GM12878 (cell line): ENCODE measurements around the gene MAGI3. TPM values are rescaled to one million over a fixed set of nuclear protein-coding genes. Genes with fewer than 3 reads are reported as not detected.

ENCODE experiments used
- ATAC-seq: fragments of 200-7000 bp; cut with Tn5 transposase; 3 replicates; pipeline ENCODE4 v1.9.1; 2020; ENCODE audit warnings: mild to moderate bottlenecking, moderate library complexity
- BruUV-seq: library from RNA; stranded (reverse); fragments of 400-500 nt; replicated peaks from 2 replicates; lab custom pipeline; 2021; lab: Mats Ljungman, UMichigan
- CTCF ChIA-PET: fragments of 300-600 bp; sonication (Branson Sonifier 250); formaldehyde crosslinking; extraction: SDS; loops from one replicate; lab custom pipeline; 2021; ENCODE audit warnings: inconsistent platforms; lab: Yijun Ruan, JAX
- POLR2A ChIA-PET: fragments of 350-600 bp; formaldehyde crosslinking; extraction: SDS; loops from one replicate; lab custom pipeline; 2021; ENCODE audit warnings: inconsistent platforms; lab: Charles Lee
- RAD21 ChIA-PET: fragments of 300-600 bp; sonication (Branson Sonifier 250); formaldehyde crosslinking; loops from one replicate; lab custom pipeline; 2023; ENCODE audit warnings: antibody characterized with exemption; ENCODE audit not compliant: unreplicated experiment; lab: Charles Lee
- SMC1A ChIA-PET: fragments of 300-600 bp; sonication (Branson Sonifier 250); formaldehyde crosslinking; loops from one replicate; lab custom pipeline; 2023; ENCODE audit not compliant: unreplicated experiment, uncharacterized antibody; lab: Charles Lee
- DNase-seq: peaks from one replicate; pipeline ENCODE4 v3.0.0-alpha.2; 2011; ENCODE audit warnings: low read depth, low spot score
- FAIRE-seq: peaks from 3 replicates; lab custom pipeline; 2011; peaks lifted over from hg19 to GRCh38; lab: Jason Lieb, UNC
- H2AFZ ChIP-seq: 2 replicates; pipeline ENCODE4 v1.6.0; 2011; ENCODE audit warnings: low read depth, low read length, control low read depth; ENCODE audit not compliant: control insufficient read depth
- H3K27ac ChIP-seq: 2 replicates; pipeline ENCODE4 v1.5.1; 2011; ENCODE audit warnings: control low read depth; ENCODE audit not compliant: control insufficient read depth, insufficient read depth
- H3K27me3 ChIP-seq, 2 experiments: replicated peaks in 1 of 2; 2 replicates each; pipeline versions ENCODE4 v1.6.0 to v1.6.1; 2011; ENCODE audit warnings: low read length in 1 of 2; ENCODE audit not compliant: control insufficient read depth in 2 of 2, insufficient read depth in 2 of 2
- H3K36me3 ChIP-seq, 2 experiments: 2 replicates each; pipeline ENCODE4 v1.5.1; 2011; ENCODE audit warnings: low read length in 1 of 2; ENCODE audit not compliant: control insufficient read depth in 2 of 2, insufficient read depth in 2 of 2
- H3K4me1 ChIP-seq: 2 replicates; pipeline ENCODE4 v1.6.1; 2011; ENCODE audit warnings: mild to moderate bottlenecking, low read length, moderate library complexity, mixed read lengths; ENCODE audit not compliant: control insufficient read depth, insufficient read depth
- H3K4me2 ChIP-seq: 2 replicates; pipeline ENCODE4 v1.6.0; 2011; ENCODE audit warnings: control low read depth; ENCODE audit not compliant: control insufficient read depth, insufficient read depth
- H3K4me3 ChIP-seq: fragments of 200-600 bp; sonication (generic); 2 replicates; pipeline ENCODE4 v1.5.1; 2016
- H3K79me2 ChIP-seq: 2 replicates; pipeline ENCODE4 v1.6.0; 2011; ENCODE audit warnings: low read length; ENCODE audit not compliant: control insufficient read depth, insufficient read depth
- H3K9ac ChIP-seq: 2 replicates; pipeline ENCODE4 v1.8.0; 2011; ENCODE audit warnings: low read length, control low read depth, mixed read lengths; ENCODE audit not compliant: control insufficient read depth, insufficient read depth
- H3K9me3 ChIP-seq: replicated peaks from 3 replicates; pipeline ENCODE4 v1.5.1; 2011; ENCODE audit warnings: mild to moderate bottlenecking, low read length; ENCODE audit not compliant: control insufficient read depth, insufficient read depth
- H4K20me1 ChIP-seq: 2 replicates; pipeline ENCODE4 v1.6.0; 2011; ENCODE audit not compliant: control insufficient read depth, insufficient read depth
- BRCA1 ChIP-seq: IDR thresholded peaks from 2 replicates; pipeline ENCODE4 v1.6.1; 2011; ENCODE audit warnings: low read depth, low read length, improper control_type of control experiment
- CBFB ChIP-seq: IDR thresholded peaks from 2 replicates; pipeline ENCODE4 v1.6.1; 2016; ENCODE audit warnings: antibody characterized with exemption, low read depth
- FOXM1 ChIP-seq: IDR thresholded peaks from 2 replicates; pipeline ENCODE4 v1.6.1; 2012; ENCODE audit warnings: low read depth, mild to moderate bottlenecking, inconsistent platforms, low read length, moderate library complexity
- HCFC1 ChIP-seq: fragments of 150-350 bp; IDR thresholded peaks from 2 replicates; pipeline ENCODE4 v1.6.1; 2014; ENCODE audit warnings: low read length
- JUND ChIP-seq: IDR thresholded peaks from 2 replicates; pipeline ENCODE4 v1.6.1; 2012; ENCODE audit warnings: low read depth, mild to moderate bottlenecking, low read length, improper control_type of control experiment, moderate library complexity
- MLLT1 ChIP-seq: fragments of 450-650 bp; IDR thresholded peaks from 2 replicates; pipeline ENCODE4 v1.6.1; 2016; ENCODE audit warnings: mild to moderate bottlenecking
- NR2C2 ChIP-seq: IDR thresholded peaks from 2 replicates; pipeline ENCODE4 v1.6.1; 2011; ENCODE audit warnings: borderline replicate concordance, low read depth; ENCODE audit not compliant: control insufficient read depth, insufficient read length
- POLR2AphosphoS2 ChIP-seq: IDR thresholded peaks from 2 replicates; pipeline ENCODE4 v1.6.1; 2011; ENCODE audit warnings: low read depth, mild to moderate bottlenecking, low read length, improper control_type of control experiment, moderate library complexity
- REST ChIP-seq: IDR thresholded peaks from 2 replicates; pipeline ENCODE4 v1.6.1; 2012; ENCODE audit warnings: mild to moderate bottlenecking, low read depth, low read length
- SREBF1 ChIP-seq: IDR thresholded peaks from 2 replicates; pipeline ENCODE4 v1.6.1; 2012; ENCODE audit warnings: mild to moderate bottlenecking, low read length
- SUZ12 ChIP-seq: fragments of 200-600 bp; sonication (generic); IDR thresholded peaks from one replicate; pipeline ENCODE4 v1.6.1; 2018; ENCODE audit warnings: antibody characterized with exemption, mild to moderate bottlenecking; ENCODE audit not compliant: unreplicated experiment
- ZNF217 ChIP-seq: fragments of 450-650 bp; IDR thresholded peaks from 2 replicates; pipeline ENCODE4 v1.6.1; 2017; ENCODE audit warnings: antibody characterized with exemption, mild to moderate bottlenecking
- WGBS: methylation state at CpG from one replicate; pipeline ENCODE4 v1.1.6; 2016; ENCODE audit warnings: low lambda C conversion rate; ENCODE audit not compliant: insufficient replicate concordance, insufficient coverage; ENCODE audit errors: missing lambda C conversion rate; 5-methylcytosine and 5-hydroxymethylcytosine counted together
- in situ Hi-C: fragments of 300-500 bp; cut with MboI; formaldehyde crosslinking; loops from 9 replicates; pipeline ENCODE4 v1.14.3; 2018; ENCODE audit warnings: mixed read lengths
- intact Hi-C: fragments of 100-400 bp; cut with micrococcal nuclease; formaldehyde crosslinking; loops from one replicate; pipeline ENCODE4 v1.14.2; 2022; ENCODE audit not compliant: unreplicated experiment
- polyA plus RNA-seq, 11 experiments: library from polyadenylated mRNA; depleted of rRNA in 4 of 11; unstranded in 6 of 11; stranded (reverse) in 5 of 11; fragments of >200 nt; fragmentation: Nextera tagmentation in 4 of 11; fragmentation: Illumina TruSeq in 1 of 11; extraction: Ambion mirVana in 4 of 11; extraction: Trizol in 1 of 11; gene quantifications; 1 replicate in 1 of 11; 2 replicates in 10 of 11; pipeline versions ENCODE4 v1.2.1 to v1.2.3, GENCODE V29; 2011 to 2016; ENCODE audit warnings: inconsistent platforms in 2 of 11, missing spikeins in 2 of 11, low read depth in 1 of 11
- total RNA-seq, 4 experiments: library from RNA; depleted of rRNA in 3 of 4; stranded (reverse); fragments of >200 nt in 3 of 4; fragmentation: Illumina TruSeq in 1 of 4; extraction: Trizol in 1 of 4; gene quantifications; 2 replicates each; pipeline versions ENCODE4 v1.2.1 to v1.2.3, GENCODE V29; 2013 to 2021

The MAGI3 gene
- total and polyA plus RNA-seq, 10 of the 15 experiments (the other 5 are each of a cell fraction or from before 2014, with no cell fraction given), result 0.17 to 0.65 (median 0.32) TPM

- Histone ChIP-seq H3K79me2 (no peaks in the 10 kb centered on the region), H3K4me3 (no peak overlapping the region), H3K9me3 (no peaks in the 10 kb centered on the region), H3K27me3 (peaks cover 0 to 7% of the 10 kb centered on the region in 2 experiments; a peak in 2 of 4 replicates), H3K27ac (no peak overlapping the region), H3K36me3 (no peaks in the 10 kb centered on the region), H3K4me1 (peaks cover 6% of the 10 kb centered on the region; the same call in 1 of the 2 replicates), H3K9ac (no peak overlapping the region), H3K4me2 (no peak overlapping the region), H4K20me1 (no peaks in the 10 kb centered on the region), H2AFZ (no peak overlapping the region)
- ChIA-PET CTCF (interaction anchor here (1.5 kb wide), 1 partner anchor 255 kb away, joined by 3 read pairs; no protein-coding TSS in a partner anchor), SMC1A (no interaction called here), RAD21 (no interaction called here), POLR2A (no interaction called here)
- FAIRE-seq (no peak), ATAC-seq (no peak), DNase-seq (no peak)
- no TSS peak for BruUV-seq
- in situ Hi-C loops (no loop called here), intact Hi-C loops (loop anchor here (5.0 to 10.0 kb wide), 2 partner anchors 252 to 679 kb away; partner anchors contain the start of gene PPM1J)
- WGBS, result 71% methylated on average over 4 of the region's 4 CpGs
- TF ChIP-seq FOXM1 (no peak), SREBF1 (no peak), NR2C2 (no peak), JUND (no peak), ZNF217 (no peak), BRCA1 (no peak), POLR2AphosphoS2 (no peak), HCFC1 (no peak), MLLT1 (no peak), REST (no peak), SUZ12 (no peak), CBFB (no peak)
These were observed 3.9 kb downstream of the MAGI3 start for GRCh38 chr1:113394043-113394862.
